Measurements from ENCODE around the gene ADAMTSL2.

Gene ADAMTSL2

GRCh38 chr9:133527444-133527920, 7.0 kb upstream of the ADAMTSL2 start:
- ATAC-seq = no peak; the same call in 2 of the 3 replicates
- TF ChIP-seq ZNF8 (CRISPR knock-in tag; IDR thresholded peaks at IDR 0.05) = no peak
- TF ChIP-seq CREB5 (CRISPR knock-in tag; IDR thresholded peaks at IDR 0.05; ENCODE audit: low read depth) = no peak
- TF ChIP-seq CSDC2 (CRISPR knock-in tag; IDR thresholded peaks at IDR 0.05) = no peak
- TF ChIP-seq ZFP3 (CRISPR knock-in tag; IDR thresholded peaks at IDR 0.05) = no peak
- TF ChIP-seq POU6F1 (CRISPR knock-in tag; IDR thresholded peaks at IDR 0.05; ENCODE audit: borderline replicate concordance, low read depth) = no peak
- TF ChIP-seq ISL1 (CRISPR knock-in tag; IDR thresholded peaks at IDR 0.05) = no peak
- no peak for TF ChIP-seq ZFP30 (CRISPR knock-in tag; IDR thresholded peaks at IDR 0.05)
- no peak for TF ChIP-seq ARNTL (CRISPR knock-in tag; IDR thresholded peaks at IDR 0.05; ENCODE audit: borderline replicate concordance, low read depth)
- no peak for TF ChIP-seq ESRRG (CRISPR knock-in tag; IDR thresholded peaks at IDR 0.05)
- no peak for TF ChIP-seq OSR1 (CRISPR knock-in tag; IDR thresholded peaks at IDR 0.05)
- TF ChIP-seq ZNF70 (CRISPR knock-in tag; IDR thresholded peaks at IDR 0.05) = no peak
- no peak for TF ChIP-seq GLIS3 (CRISPR knock-in tag; IDR thresholded peaks at IDR 0.05)
- TF ChIP-seq PPARA (CRISPR knock-in tag; IDR thresholded peaks at IDR 0.05; ENCODE audit: borderline replicate concordance) = no peak
- TF ChIP-seq PATZ1 (CRISPR knock-in tag; IDR thresholded peaks at IDR 0.05; ENCODE audit: borderline replicate concordance) = no peak
- no peak for TF ChIP-seq ZC3H10 (CRISPR knock-in tag; IDR thresholded peaks at IDR 0.05)
- TF ChIP-seq SNAI2 (CRISPR knock-in tag; IDR thresholded peaks at IDR 0.05) = no peak

GRCh38 chr9:133528001-133528875, 6.3 kb upstream of the ADAMTSL2 start:
- ATAC-seq = no peak
- TF ChIP-seq TOX (CRISPR knock-in tag; IDR thresholded peaks at IDR 0.05; ENCODE audit: borderline replicate concordance) = no peak
- no peak for TF ChIP-seq ZNF70 (CRISPR knock-in tag; IDR thresholded peaks at IDR 0.05)
- no peak for TF ChIP-seq ZC3H10 (CRISPR knock-in tag; IDR thresholded peaks at IDR 0.05)
- no peak for TF ChIP-seq POU6F1 (CRISPR knock-in tag; IDR thresholded peaks at IDR 0.05; ENCODE audit: borderline replicate concordance, low read depth)
- TF ChIP-seq TSHZ2 (CRISPR knock-in tag; IDR thresholded peaks at IDR 0.05) = no peak
- TF ChIP-seq CSDC2 (CRISPR knock-in tag; IDR thresholded peaks at IDR 0.05) = no peak
- no peak for TF ChIP-seq CSRNP3 (CRISPR knock-in tag; IDR thresholded peaks at IDR 0.05)
- no peak for TF ChIP-seq ZNF565 (CRISPR knock-in tag; conservative IDR thresholded peaks at IDR 0.05; ENCODE audit: low read depth)
- TF ChIP-seq PATZ1 (CRISPR knock-in tag; IDR thresholded peaks at IDR 0.05; ENCODE audit: borderline replicate concordance) = no peak
- TF ChIP-seq SNAI2 (CRISPR knock-in tag; IDR thresholded peaks at IDR 0.05) = no peak
- TF ChIP-seq ZNF8 (CRISPR knock-in tag; IDR thresholded peaks at IDR 0.05) = no peak
- TF ChIP-seq BACH2 (CRISPR knock-in tag; IDR thresholded peaks at IDR 0.05; ENCODE audit: borderline replicate concordance) = no peak
- no peak for TF ChIP-seq PPARA (CRISPR knock-in tag; IDR thresholded peaks at IDR 0.05; ENCODE audit: borderline replicate concordance)
- no peak for TF ChIP-seq ARNTL (CRISPR knock-in tag; IDR thresholded peaks at IDR 0.05; ENCODE audit: borderline replicate concordance, low read depth)
- TF ChIP-seq CREB5 (CRISPR knock-in tag; IDR thresholded peaks at IDR 0.05; ENCODE audit: low read depth) = no peak
- no peak for TF ChIP-seq ESRRG (CRISPR knock-in tag; IDR thresholded peaks at IDR 0.05)
- TF ChIP-seq OSR1 (CRISPR knock-in tag; IDR thresholded peaks at IDR 0.05) = no peak
- TF ChIP-seq RARB (CRISPR knock-in tag; IDR thresholded peaks at IDR 0.05) = no peak
- TF ChIP-seq ZFP3 (CRISPR knock-in tag; IDR thresholded peaks at IDR 0.05) = no peak
- no peak for TF ChIP-seq ZFP30 (CRISPR knock-in tag; IDR thresholded peaks at IDR 0.05)
